Panc1 (cell line): ENCODE measurements around the gene RAB28. TPM values are rescaled to one million over a fixed set of nuclear protein-coding genes. Genes with fewer than 3 reads are reported as not detected.

Experiments used
- ATAC-seq: fragments of 200-7000 bp; cut with Tn5 transposase; 2 replicates; pipeline ENCODE4 v1.9.1; 2020; ENCODE audit warnings: mild to moderate bottlenecking, moderate library complexity
- BruUV-seq: library from RNA; stranded (reverse); fragments of 400-500 nt; replicated peaks from 2 replicates; lab custom pipeline; 2021; lab: Mats Ljungman, UMichigan
- CTCF ChIA-PET: fragments of 300-600 bp; sonication (Branson Sonifier 250); formaldehyde crosslinking; loops from one replicate; lab custom pipeline; 2022; ENCODE audit warnings: antibody characterized with exemption; lab: Charles Lee
- POLR2A ChIA-PET: fragments of 300-600 bp; sonication (Branson Sonifier 250); formaldehyde crosslinking; loops from one replicate; lab custom pipeline; 2022; ENCODE audit warnings: antibody characterized with exemption; lab: Charles Lee
- DNase-seq: peaks from one replicate; pipeline ENCODE4 v3.0.0-alpha.2; 2010; ENCODE audit warnings: low read depth, low spot score
- H3K27ac ChIP-seq: 2 replicates; pipeline ENCODE4 v1.5.1; 2011; ENCODE audit warnings: mild to moderate bottlenecking, low read length, inconsistent platforms
- H3K27me3 ChIP-seq: fragments of 200-500 bp; sonication (Bioruptor generic); 2 replicates; pipeline ENCODE4 v1.6.0; 2014; ENCODE audit warnings: low read length, inconsistent platforms; ENCODE audit not compliant: control insufficient read depth, insufficient read depth
- H3K36me3 ChIP-seq: fragments of 200-500 bp; sonication (Bioruptor generic); 2 replicates; pipeline ENCODE4 v1.5.1; 2014; ENCODE audit warnings: inconsistent platforms, mild to moderate bottlenecking, low read length, moderate library complexity; ENCODE audit not compliant: control insufficient read depth, insufficient read depth
- H3K4me1 ChIP-seq: 2 replicates; pipeline ENCODE4 v1.5.1; 2011; ENCODE audit warnings: inconsistent platforms, mild to moderate bottlenecking, low read length, moderate library complexity; ENCODE audit not compliant: control insufficient read depth, insufficient read depth
- H3K4me3 ChIP-seq, 2 experiments: 2 replicates each; pipeline ENCODE4 v1.5.1; 2011 to 2012; ENCODE audit warnings: low read depth in 2 of 2, low read length in 2 of 2, mild to moderate bottlenecking in 2 of 2, inconsistent platforms in 1 of 2, moderate library complexity in 1 of 2
- H3K9me3 ChIP-seq: fragments of 200-500 bp; sonication (Bioruptor generic); 2 replicates; pipeline ENCODE4 v1.5.1; 2014; ENCODE audit warnings: low read depth, mild to moderate bottlenecking, inconsistent platforms, low read length, moderate library complexity; ENCODE audit not compliant: control insufficient read depth, insufficient read depth
- CTCF ChIP-seq: fragments of 450-650 bp; IDR thresholded peaks from 2 replicates; pipeline ENCODE4 v1.5.1; 2017; ENCODE audit warnings: mild to moderate bottlenecking
- POLR2AphosphoS5 ChIP-seq: IDR thresholded peaks from 2 replicates; pipeline ENCODE4 v1.6.1; 2012; ENCODE audit warnings: mild to moderate bottlenecking, low read depth, low read length, moderate library complexity
- SIN3A ChIP-seq: IDR thresholded peaks from 2 replicates; pipeline ENCODE4 v1.6.1; 2012; ENCODE audit warnings: low read depth, mild to moderate bottlenecking, low read length, moderate library complexity, borderline replicate concordance; ENCODE audit not compliant: insufficient read depth
- TCF7L2 ChIP-seq: IDR thresholded peaks from 2 replicates; pipeline ENCODE4 v1.6.1; 2011; ENCODE audit warnings: mild to moderate bottlenecking, low read depth, low read length, inconsistent platforms
- in situ Hi-C: cut with HindIII; loops from 2 replicates; pipeline ENCODE4 v1.10.0; 2016; ENCODE audit warnings: low sequenced_read_pairs, low pct_unique_long_range_greater_than_20kb
- intact Hi-C: fragments of 100-400 bp; cut with micrococcal nuclease; formaldehyde crosslinking; loops from one replicate; pipeline ENCODE4 v1.10.0; 2022; ENCODE audit not compliant: unreplicated experiment
- total RNA-seq: library from RNA; stranded (reverse); gene quantifications from one replicate; pipeline ENCODE4 v1.2.1, GENCODE V29; 2021; ENCODE audit not compliant: unreplicated experiment
- TF ChIP-seq, protein P1 (sequence below), 2 experiments: IDR thresholded peaks; 2 replicates each; pipeline ENCODE4 v1.6.1; 2011 to 2012; ENCODE audit warnings: low read depth in 2 of 2, control low read depth in 1 of 2, low read length in 1 of 2, mild to moderate bottlenecking in 1 of 2, moderate library complexity in 1 of 2; ENCODE audit not compliant: insufficient read depth in 1 of 2

RAB28 gene
- total RNA-seq, 1 experiment from 2014 or later: 10.2 TPM

DNA sequence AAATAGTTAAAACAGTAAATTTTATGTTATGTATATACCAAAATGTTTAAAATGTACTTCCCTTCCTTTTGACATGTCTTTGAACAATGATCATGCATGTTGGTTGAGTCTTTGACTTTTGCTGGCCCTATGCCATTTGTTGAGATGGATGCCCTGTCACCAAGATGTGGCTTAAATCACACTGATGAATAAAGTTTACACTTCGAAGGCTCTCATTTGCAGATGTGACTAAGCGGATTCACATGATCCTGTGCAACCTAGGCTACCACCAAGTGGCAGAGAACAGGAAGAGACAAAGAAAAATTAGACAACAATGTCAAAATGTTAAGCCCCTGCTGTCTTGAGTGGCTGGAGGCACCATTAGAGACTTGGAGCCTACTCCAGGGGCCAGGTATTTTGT lies 139.9 kb downstream of the RAB28 start:
- Histone ChIP-seq H3K27ac (no peak overlapping the region), H3K9me3 (no peaks in the 10 kb centered on the region), H3K4me1 (no peaks in the 10 kb centered on the region), H3K36me3 (no peaks in the 10 kb centered on the region), H3K27me3 (no peaks in the 10 kb centered on the region), H3K4me3 (no peak overlapping the region)
- in situ Hi-C loops (no loop called here), intact Hi-C loops (no loop called here)
- TF ChIP-seq SIN3A (no peak), CTCF (no peak), TCF7L2 (no peak), POLR2AphosphoS5 (no peak)
- TF ChIP-seq, protein P1, sequence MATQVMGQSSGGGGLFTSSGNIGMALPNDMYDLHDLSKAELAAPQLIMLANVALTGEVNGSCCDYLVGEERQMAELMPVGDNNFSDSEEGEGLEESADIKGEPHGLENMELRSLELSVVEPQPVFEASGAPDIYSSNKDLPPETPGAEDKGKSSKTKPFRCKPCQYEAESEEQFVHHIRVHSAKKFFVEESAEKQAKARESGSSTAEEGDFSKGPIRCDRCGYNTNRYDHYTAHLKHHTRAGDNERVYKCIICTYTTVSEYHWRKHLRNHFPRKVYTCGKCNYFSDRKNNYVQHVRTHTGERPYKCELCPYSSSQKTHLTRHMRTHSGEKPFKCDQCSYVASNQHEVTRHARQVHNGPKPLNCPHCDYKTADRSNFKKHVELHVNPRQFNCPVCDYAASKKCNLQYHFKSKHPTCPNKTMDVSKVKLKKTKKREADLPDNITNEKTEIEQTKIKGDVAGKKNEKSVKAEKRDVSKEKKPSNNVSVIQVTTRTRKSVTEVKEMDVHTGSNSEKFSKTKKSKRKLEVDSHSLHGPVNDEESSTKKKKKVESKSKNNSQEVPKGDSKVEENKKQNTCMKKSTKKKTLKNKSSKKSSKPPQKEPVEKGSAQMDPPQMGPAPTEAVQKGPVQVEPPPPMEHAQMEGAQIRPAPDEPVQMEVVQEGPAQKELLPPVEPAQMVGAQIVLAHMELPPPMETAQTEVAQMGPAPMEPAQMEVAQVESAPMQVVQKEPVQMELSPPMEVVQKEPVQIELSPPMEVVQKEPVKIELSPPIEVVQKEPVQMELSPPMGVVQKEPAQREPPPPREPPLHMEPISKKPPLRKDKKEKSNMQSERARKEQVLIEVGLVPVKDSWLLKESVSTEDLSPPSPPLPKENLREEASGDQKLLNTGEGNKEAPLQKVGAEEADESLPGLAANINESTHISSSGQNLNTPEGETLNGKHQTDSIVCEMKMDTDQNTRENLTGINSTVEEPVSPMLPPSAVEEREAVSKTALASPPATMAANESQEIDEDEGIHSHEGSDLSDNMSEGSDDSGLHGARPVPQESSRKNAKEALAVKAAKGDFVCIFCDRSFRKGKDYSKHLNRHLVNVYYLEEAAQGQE (IDR thresholded peaks at IDR 0.05; ENCODE audit: insufficient read depth in 1 of 2, low read depth in 2 of 2, low read length in 1 of 2): no peak
- no TSS peak for BruUV-seq
- DNase-seq: no peak
- ChIA-PET CTCF (no interaction called here), POLR2A (no interaction called here)
- ATAC-seq: no peak

GRCh38 chr4:13340672-13341071 lies 143.5 kb downstream of the RAB28 start:
- in situ Hi-C loops (no loop called here), intact Hi-C loops (no loop called here)
- no peak for DNase-seq
- Histone ChIP-seq H3K36me3 (no peaks in the 10 kb centered on the region), H3K27ac (no peak overlapping the region), H3K4me3 (no peak overlapping the region), H3K9me3 (no peaks in the 10 kb centered on the region), H3K4me1 (no peaks in the 10 kb centered on the region), H3K27me3 (no peaks in the 10 kb centered on the region)
- ChIA-PET CTCF (no interaction called here), POLR2A (no interaction called here)
- TF ChIP-seq TCF7L2 (no peak), CTCF (no peak), POLR2AphosphoS5 (no peak), SIN3A (no peak)
- TF ChIP-seq, protein P1 (IDR thresholded peaks at IDR 0.05; ENCODE audit: insufficient read depth in 1 of 2, low read depth in 2 of 2, low read length in 1 of 2): no peak
- BruUV-seq: no TSS peak
- ATAC-seq: no peak
